IMR-90 (cell line): ENCODE measurements around the gene ZNF518A. TPM values are rescaled to one million over a fixed set of nuclear protein-coding genes. Genes with fewer than 3 reads are reported as not detected.

Experiments used
- ATAC-seq: fragments of 200-7000 bp; cut with Tn5 transposase; 2 replicates; pipeline ENCODE4 v1.9.1; 2020; ENCODE audit warnings: low read depth, mild to moderate bottlenecking, moderate library complexity
- BruUV-seq: library from RNA; stranded (reverse); fragments of 400-500 nt; replicated peaks from 2 replicates; lab custom pipeline; 2021; lab: Mats Ljungman, UMichigan
- CTCF ChIA-PET: fragments of 300-600 bp; formaldehyde crosslinking; extraction: SDS; loops from one replicate; lab custom pipeline; 2021; ENCODE audit warnings: antibody characterized with exemption; lab: Yijun Ruan, JAX
- POLR2A ChIA-PET: fragments of 300-600 bp; sonication (Branson Sonifier 250); formaldehyde crosslinking; loops from one replicate; lab custom pipeline; 2022; ENCODE audit warnings: antibody characterized with exemption; ENCODE audit not compliant: unreplicated experiment; lab: Charles Lee
- DNase-seq: peaks from one replicate; pipeline ENCODE4 v3.0.0; 2013
- H2AFZ ChIP-seq: replicated peaks from 2 replicates; pipeline ENCODE3; 2013; ENCODE audit warnings: low read length, mild to moderate bottlenecking; ENCODE audit not compliant: poor library complexity
- H2AK5ac ChIP-seq: 2 replicates; pipeline ENCODE4 v1.6.1; 2013; ENCODE audit warnings: low read depth, low read length, inconsistent platforms
- H2AK9ac ChIP-seq: replicated peaks from 2 replicates; pipeline ENCODE3; 2013; ENCODE audit warnings: mild to moderate bottlenecking, low read depth, low read length, moderate library complexity; ENCODE audit not compliant: poor library complexity
- H2BK120ac ChIP-seq: 2 replicates; pipeline ENCODE4 v1.6.1; 2013; ENCODE audit warnings: low read depth, low read length, inconsistent platforms
- H2BK15ac ChIP-seq: 3 replicates; pipeline ENCODE4 v1.6.1; 2013; ENCODE audit warnings: low read depth, low read length, inconsistent platforms
- H2BK20ac ChIP-seq: 2 replicates; pipeline ENCODE4 v1.6.1; 2013; ENCODE audit warnings: low read depth, mild to moderate bottlenecking, inconsistent platforms, low read length, moderate library complexity
- H2BK5ac ChIP-seq: 2 replicates; pipeline ENCODE4 v1.6.1; 2013; ENCODE audit warnings: mild to moderate bottlenecking, low read depth, low read length, inconsistent platforms; ENCODE audit not compliant: poor library complexity, severe bottlenecking
- H3K14ac ChIP-seq: replicated peaks from 2 replicates; pipeline ENCODE4 v1.6.1; 2013; ENCODE audit warnings: low read depth, low read length, inconsistent platforms
- H3K18ac ChIP-seq: 2 replicates; pipeline ENCODE4 v1.6.1; 2013; ENCODE audit warnings: low read depth, low read length, control low read depth
- H3K23ac ChIP-seq: 2 replicates; pipeline ENCODE4 v1.6.1; 2013; ENCODE audit warnings: low read depth, low read length, inconsistent platforms
- H3K27ac ChIP-seq: 2 replicates; pipeline ENCODE4 v1.5.1; 2013; ENCODE audit warnings: mild to moderate bottlenecking, control low read depth, low read length; ENCODE audit not compliant: insufficient read depth
- H3K27me3 ChIP-seq: 2 replicates; pipeline ENCODE4 v1.6.1; 2013; ENCODE audit warnings: low read length; ENCODE audit not compliant: control insufficient read depth, insufficient read depth
- H3K36me3 ChIP-seq: 2 replicates; pipeline ENCODE4 v1.6.1; 2013; ENCODE audit warnings: low read length, mixed read lengths; ENCODE audit not compliant: control insufficient read depth, insufficient read depth
- H3K4ac ChIP-seq: 2 replicates; pipeline ENCODE4 v1.6.1; 2013; ENCODE audit warnings: low read depth, low read length, inconsistent platforms
- H3K4me1 ChIP-seq: 2 replicates; pipeline ENCODE4 v1.6.1; 2013; ENCODE audit warnings: low read length, mixed read lengths; ENCODE audit not compliant: control insufficient read depth, insufficient read depth
- H3K4me2 ChIP-seq: 2 replicates; pipeline ENCODE4 v1.6.1; 2013; ENCODE audit warnings: low read depth, mild to moderate bottlenecking, control low read depth, low read length, moderate library complexity
- H3K4me3 ChIP-seq: 2 replicates; pipeline ENCODE4 v1.5.1; 2013; ENCODE audit warnings: low read depth, mild to moderate bottlenecking, control low read depth, low read length, moderate library complexity; ENCODE audit not compliant: insufficient read depth
- H3K56ac ChIP-seq: 2 replicates; pipeline ENCODE4 v1.6.1; 2013; ENCODE audit warnings: low read length, inconsistent platforms; ENCODE audit not compliant: insufficient read depth; ENCODE audit errors: extremely low read depth
- H3K79me1 ChIP-seq, 2 experiments: 2 replicates each; pipeline ENCODE4 v1.6.1; 2013; ENCODE audit warnings: low read length in 2 of 2, inconsistent platforms in 1 of 2, low read depth in 1 of 2
- H3K9ac ChIP-seq: 2 replicates; pipeline ENCODE4 v1.6.1; 2013; ENCODE audit warnings: low read depth, low read length, control low read depth
- H3K9me1 ChIP-seq: 2 replicates; pipeline ENCODE4 v1.6.1; 2013; ENCODE audit warnings: low read length, inconsistent platforms; ENCODE audit not compliant: insufficient read depth
- H3K9me3 ChIP-seq: 2 replicates; pipeline ENCODE4 v1.6.1; 2013; ENCODE audit warnings: low read length; ENCODE audit not compliant: control insufficient read depth, insufficient read depth
- H4K20me1 ChIP-seq: 2 replicates; pipeline ENCODE4 v1.6.1; 2013; ENCODE audit warnings: low read length, inconsistent platforms; ENCODE audit not compliant: insufficient read depth
- H4K5ac ChIP-seq: 2 replicates; pipeline ENCODE4 v1.6.1; 2013; ENCODE audit warnings: mild to moderate bottlenecking, low read depth, low read length, control low read depth
- H4K8ac ChIP-seq, 2 experiments: 2 replicates each; pipeline ENCODE4 v1.6.1; 2013; ENCODE audit warnings: low read depth in 2 of 2, low read length in 2 of 2, control low read depth in 1 of 2, inconsistent platforms in 1 of 2
- H4K91ac ChIP-seq: 2 replicates; pipeline ENCODE4 v1.6.1; 2013; ENCODE audit warnings: low read depth, low read length, inconsistent platforms; ENCODE audit not compliant: insufficient read depth
- CEBPB ChIP-seq: IDR thresholded peaks from 2 replicates; pipeline ENCODE4 v1.6.1; 2012; ENCODE audit warnings: low read depth, low read length, improper control_type of control experiment
- FOS ChIP-seq: fragments of 150-350 bp; IDR thresholded peaks from 2 replicates; pipeline ENCODE4 v1.6.1; 2016; ENCODE audit warnings: low read depth, low read length
- MAFK ChIP-seq: IDR thresholded peaks from 2 replicates; pipeline ENCODE4 v1.6.1; 2012; ENCODE audit warnings: low read depth, low read length, improper control_type of control experiment
- MAZ ChIP-seq: IDR thresholded peaks from 2 replicates; pipeline ENCODE4 v1.6.1; 2012; ENCODE audit warnings: low read depth, mild to moderate bottlenecking, low read length, improper control_type of control experiment, moderate library complexity, borderline replicate concordance
- NFE2L2 ChIP-seq: fragments of 150-350 bp; IDR thresholded peaks from 2 replicates; pipeline ENCODE4 v1.6.1; 2016; ENCODE audit warnings: low read depth, mild to moderate bottlenecking, low read length
- RAD21 ChIP-seq: IDR thresholded peaks from 2 replicates; pipeline ENCODE4 v1.6.1; 2012; ENCODE audit warnings: low read length, improper control_type of control experiment
- RCOR1 ChIP-seq: IDR thresholded peaks from 2 replicates; pipeline ENCODE4 v1.6.1; 2012; ENCODE audit warnings: mild to moderate bottlenecking, low read length, improper control_type of control experiment; ENCODE audit not compliant: insufficient replicate concordance
- RFX5 ChIP-seq: IDR thresholded peaks from 2 replicates; pipeline ENCODE4 v1.8.0; 2012; ENCODE audit warnings: low read depth, mild to moderate bottlenecking, low read length, moderate library complexity
- SMC3 ChIP-seq: fragments of 150-350 bp; IDR thresholded peaks from 2 replicates; pipeline ENCODE4 v1.6.1; 2016; ENCODE audit warnings: low read depth, mild to moderate bottlenecking, antibody characterized with exemption, low read length, moderate library complexity
- WGBS, 2 experiments: methylation state at CpG; one replicate each; pipeline versions ENCODE4 v1.1.5 to v1.1.7; 2013; ENCODE audit warnings: missing lambda C conversion rate in 2 of 2; ENCODE audit not compliant: insufficient read length in 1 of 2; ENCODE audit errors: extremely low coverage in 2 of 2; 5-methylcytosine and 5-hydroxymethylcytosine counted together
- dilution Hi-C: fragments of 300-500 bp; cut with HindIII; formaldehyde crosslinking; loops from one replicate; pipeline ENCODE4 v1.14.3; 2018; ENCODE audit warnings: low sequenced_read_pairs; ENCODE audit not compliant: unreplicated experiment
- in situ Hi-C: fragments of 300-500 bp; cut with MboI; formaldehyde crosslinking; loops from 3 replicates; pipeline ENCODE4 v1.14.3; 2019; ENCODE audit warnings: low sequenced_read_pairs, inconsistent platforms, mixed read lengths
- intact Hi-C: fragments of 100-400 bp; cut with micrococcal nuclease; formaldehyde crosslinking; loops from 2 replicates; pipeline ENCODE4 v1.10.0; 2022
- polyA plus RNA-seq, 3 experiments: library from polyadenylated mRNA; depleted of rRNA; stranded (reverse); fragments of >200 nt; gene quantifications; 2 replicates each; pipeline ENCODE4 v1.2.3, GENCODE V29; 2012; ENCODE audit warnings: low replicate concordance in 1 of 3
- total RNA-seq: library from RNA; depleted of rRNA; stranded (reverse); fragments of >200 nt; gene quantifications from 2 replicates; pipeline ENCODE4 v1.2.3, GENCODE V29; 2012
- TF ChIP-seq, protein P1 (sequence below): fragments of 150-350 bp; IDR thresholded peaks from 2 replicates; pipeline ENCODE4 v1.6.1; 2017; ENCODE audit warnings: mild to moderate bottlenecking, antibody characterized with exemption, low read length, low read depth
- TF ChIP-seq, protein P2 (sequence below): fragments of 150-350 bp; IDR thresholded peaks from 2 replicates; pipeline ENCODE4 v1.6.1; 2016; ENCODE audit warnings: low read depth, mild to moderate bottlenecking, low read length, moderate library complexity, borderline replicate concordance
- TF ChIP-seq, protein P3 (sequence below): conservative IDR thresholded peaks from 2 replicates; pipeline ENCODE4 v1.5.1; 2012; ENCODE audit warnings: mild to moderate bottlenecking, low read depth, low read length, improper control_type of control experiment

Gene ZNF518A
- total and polyA plus RNA-seq, 2 of the 4 experiments (the other 2 are of a cell fraction) = 2.1 to 7.9 TPM

DNA sequence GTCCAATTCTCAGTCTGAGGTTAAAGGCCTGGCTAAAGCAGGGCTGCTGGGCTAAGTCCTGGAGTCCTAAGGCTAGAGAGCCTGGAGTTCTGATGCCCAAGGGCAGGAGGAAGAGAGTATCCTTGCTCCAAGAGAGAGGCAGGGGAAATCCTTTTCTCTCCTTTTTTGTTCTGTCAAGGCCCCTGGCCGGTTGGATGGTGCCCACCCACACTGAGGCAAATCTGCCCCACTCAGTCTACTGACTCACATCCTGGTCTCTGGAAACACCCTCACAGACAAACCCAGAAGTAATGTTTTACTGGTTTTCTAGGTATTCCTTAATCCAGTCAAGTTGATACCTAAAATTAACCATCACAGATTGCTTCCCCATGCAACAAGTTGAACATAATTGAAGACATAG is 23.0 kb downstream of the ZNF518A start:
- H2AK5ac ChIP-seq = no peak overlapping the region
- no peaks in the 10 kb centered on the region; a peak in 1 of 4 replicates for H3K79me1 ChIP-seq
- H2BK5ac ChIP-seq = no peak overlapping the region
- no peak overlapping the region for H2BK20ac ChIP-seq
- POLR2A ChIA-PET = no interaction called here
- BruUV-seq = no TSS peak
- no peak overlapping the region for H4K91ac ChIP-seq
- no peaks in the 10 kb centered on the region for H4K20me1 ChIP-seq
- intact Hi-C loops (no loop called here), dilution Hi-C loops (no loop called here), in situ Hi-C loops (no loop called here)
- no peak overlapping the region for H3K23ac ChIP-seq
- H3K4ac ChIP-seq = no peak overlapping the region
- H2AFZ ChIP-seq = no peak overlapping the region
- H4K5ac ChIP-seq = no peak overlapping the region
- H3K9ac ChIP-seq = no peak overlapping the region
- H3K36me3 ChIP-seq = peaks cover 5% of the 10 kb centered on the region; the same call in 1 of the 2 replicates
- no peak overlapping the region for H3K56ac ChIP-seq
- H3K27me3 ChIP-seq = no peaks in the 10 kb centered on the region
- H2BK120ac ChIP-seq = no peak overlapping the region
- H3K9me3 ChIP-seq = no peaks in the 10 kb centered on the region
- no peak overlapping the region for H3K18ac ChIP-seq
- H4K8ac ChIP-seq = no peak overlapping the region
- H3K4me2 ChIP-seq = no peak overlapping the region
- no peak overlapping the region for H3K4me3 ChIP-seq
- no peak overlapping the region for H2BK15ac ChIP-seq
- no CpG with 5 or more reads among the region's 1 CpG for WGBS, 2 experiments
- no peak for TF ChIP-seq FOS
- TF ChIP-seq, protein P1, sequence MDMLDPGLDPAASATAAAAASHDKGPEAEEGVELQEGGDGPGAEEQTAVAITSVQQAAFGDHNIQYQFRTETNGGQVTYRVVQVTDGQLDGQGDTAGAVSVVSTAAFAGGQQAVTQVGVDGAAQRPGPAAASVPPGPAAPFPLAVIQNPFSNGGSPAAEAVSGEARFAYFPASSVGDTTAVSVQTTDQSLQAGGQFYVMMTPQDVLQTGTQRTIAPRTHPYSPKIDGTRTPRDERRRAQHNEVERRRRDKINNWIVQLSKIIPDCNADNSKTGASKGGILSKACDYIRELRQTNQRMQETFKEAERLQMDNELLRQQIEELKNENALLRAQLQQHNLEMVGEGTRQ = no peak
- TF ChIP-seq MAZ = no peak
- TF ChIP-seq, protein P2, sequence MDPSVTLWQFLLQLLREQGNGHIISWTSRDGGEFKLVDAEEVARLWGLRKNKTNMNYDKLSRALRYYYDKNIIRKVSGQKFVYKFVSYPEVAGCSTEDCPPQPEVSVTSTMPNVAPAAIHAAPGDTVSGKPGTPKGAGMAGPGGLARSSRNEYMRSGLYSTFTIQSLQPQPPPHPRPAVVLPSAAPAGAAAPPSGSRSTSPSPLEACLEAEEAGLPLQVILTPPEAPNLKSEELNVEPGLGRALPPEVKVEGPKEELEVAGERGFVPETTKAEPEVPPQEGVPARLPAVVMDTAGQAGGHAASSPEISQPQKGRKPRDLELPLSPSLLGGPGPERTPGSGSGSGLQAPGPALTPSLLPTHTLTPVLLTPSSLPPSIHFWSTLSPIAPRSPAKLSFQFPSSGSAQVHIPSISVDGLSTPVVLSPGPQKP = no peak
- no peak for TF ChIP-seq MAFK
- TF ChIP-seq SMC3 = no peak
- TF ChIP-seq RCOR1 = no peak
- TF ChIP-seq, protein P3, sequence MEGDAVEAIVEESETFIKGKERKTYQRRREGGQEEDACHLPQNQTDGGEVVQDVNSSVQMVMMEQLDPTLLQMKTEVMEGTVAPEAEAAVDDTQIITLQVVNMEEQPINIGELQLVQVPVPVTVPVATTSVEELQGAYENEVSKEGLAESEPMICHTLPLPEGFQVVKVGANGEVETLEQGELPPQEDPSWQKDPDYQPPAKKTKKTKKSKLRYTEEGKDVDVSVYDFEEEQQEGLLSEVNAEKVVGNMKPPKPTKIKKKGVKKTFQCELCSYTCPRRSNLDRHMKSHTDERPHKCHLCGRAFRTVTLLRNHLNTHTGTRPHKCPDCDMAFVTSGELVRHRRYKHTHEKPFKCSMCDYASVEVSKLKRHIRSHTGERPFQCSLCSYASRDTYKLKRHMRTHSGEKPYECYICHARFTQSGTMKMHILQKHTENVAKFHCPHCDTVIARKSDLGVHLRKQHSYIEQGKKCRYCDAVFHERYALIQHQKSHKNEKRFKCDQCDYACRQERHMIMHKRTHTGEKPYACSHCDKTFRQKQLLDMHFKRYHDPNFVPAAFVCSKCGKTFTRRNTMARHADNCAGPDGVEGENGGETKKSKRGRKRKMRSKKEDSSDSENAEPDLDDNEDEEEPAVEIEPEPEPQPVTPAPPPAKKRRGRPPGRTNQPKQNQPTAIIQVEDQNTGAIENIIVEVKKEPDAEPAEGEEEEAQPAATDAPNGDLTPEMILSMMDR = no peak
- no peak for TF ChIP-seq CEBPB
- TF ChIP-seq NFE2L2 = no peak
- no peak for TF ChIP-seq RFX5
- TF ChIP-seq RAD21 = no peak
- no peaks in the 10 kb centered on the region for H3K9me1 ChIP-seq
- no peak overlapping the region for H3K14ac ChIP-seq
- H3K27ac ChIP-seq = no peak overlapping the region
- no peaks in the 10 kb centered on the region for H3K4me1 ChIP-seq
- CTCF ChIA-PET = no interaction called here
- DNase-seq = peak; percentile 2
- no peak overlapping the region for H2AK9ac ChIP-seq
- no peak for ATAC-seq
